ENCODE data around the gene ATXN7L1. TPM values are rescaled to one million over a fixed set of nuclear protein-coding genes. Genes with fewer than 3 reads are reported as not detected.

The ATXN7L1 gene
- polyA plus RNA-seq, 1 experiment = 5.5 TPM

DNA sequence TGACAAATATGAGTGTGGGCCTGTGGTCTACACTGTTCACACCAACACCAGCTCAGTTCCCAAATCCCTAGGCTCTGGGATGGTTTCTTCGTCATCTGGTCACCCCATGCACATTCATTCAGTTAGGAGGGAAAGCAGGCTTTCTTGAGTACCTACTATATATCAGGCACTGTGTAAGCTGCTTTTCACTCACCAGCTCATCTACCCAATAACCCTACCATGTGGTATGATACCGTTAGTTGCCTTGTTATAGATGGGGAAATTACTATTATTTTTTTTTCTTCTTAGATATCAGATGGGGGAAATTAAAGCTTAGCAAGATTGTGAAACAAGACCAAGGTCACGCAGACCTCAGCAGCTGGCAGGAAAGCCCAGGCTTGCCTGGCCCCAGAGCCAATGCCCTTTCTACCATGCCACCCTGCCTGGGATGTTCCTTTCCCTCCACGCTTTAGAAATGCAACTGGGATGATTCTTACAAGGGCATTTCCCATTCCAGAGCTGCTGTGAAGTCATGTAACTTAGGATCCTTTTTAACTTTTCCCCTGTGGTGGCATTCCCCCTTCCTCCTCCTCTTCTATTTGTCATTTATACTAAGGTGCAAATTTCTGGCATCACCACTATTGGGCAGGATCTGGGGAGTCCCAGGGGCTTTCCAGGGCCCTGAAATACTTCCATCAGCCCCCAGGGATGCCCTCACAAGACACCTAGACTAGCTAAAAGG, 202.0 kb downstream of the ATXN7L1 start:
- Histone ChIP-seq H3K9me3 (ENCODE audit: control insufficient read depth, insufficient read depth, low read length) (no peaks in the 10 kb centered on the region), H3K27ac (ENCODE audit: low read depth, low read length) (no peak overlapping the region), H3K4me3 (ENCODE audit: low read depth, low read length) (no peak overlapping the region), H3K27me3 (ENCODE audit: control insufficient read depth, insufficient read depth, low read length) (no peaks in the 10 kb centered on the region)
- TF ChIP-seq CTCF (IDR thresholded peaks at IDR 0.05; ENCODE audit: low read depth, low read length) = no peak
- no peak for DNase-seq (ENCODE audit: low read depth, low spot score)
- CTCF ChIA-PET = interaction anchor here (0.6 to 1.8 kb wide), 2 partner anchors 18 to 20 kb away, joined by 3 to 8 read pairs; no protein-coding TSS in a partner anchor
- POLR2A ChIA-PET = no interaction called here

DNA sequence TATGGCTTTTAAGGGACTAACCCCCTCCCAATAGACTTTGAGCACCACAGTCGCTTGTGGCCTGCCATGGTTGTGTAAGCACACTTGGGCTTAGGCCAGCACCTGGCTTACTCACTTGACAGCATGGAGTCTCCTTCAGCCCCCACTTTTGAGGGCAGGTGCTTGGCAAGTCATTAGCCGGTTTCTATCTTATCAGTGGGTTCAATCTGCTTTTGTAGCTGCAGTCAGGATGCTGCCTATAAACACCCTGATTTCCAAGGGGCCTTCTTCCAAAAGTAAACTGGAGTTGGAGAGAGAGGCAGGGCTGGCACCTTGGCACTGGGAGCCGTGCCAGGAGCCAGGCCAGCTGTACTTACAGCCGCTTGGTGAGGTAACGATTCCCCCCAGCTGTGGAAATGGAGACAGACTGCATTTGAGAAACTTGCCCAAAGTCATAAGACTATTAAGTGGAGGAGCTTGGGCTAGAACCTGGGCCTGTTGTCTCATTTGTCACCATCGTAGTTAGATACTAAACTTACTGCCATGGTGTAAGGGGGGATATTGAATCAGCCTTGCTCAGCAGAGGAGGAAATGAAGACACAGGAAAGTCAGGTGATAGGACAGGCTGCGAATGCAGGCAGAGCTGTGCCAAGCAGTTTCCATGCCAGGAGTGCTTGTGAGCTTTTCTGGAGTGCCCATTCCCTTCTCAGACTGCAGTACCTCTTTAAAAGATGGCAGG, 202.9 kb downstream of the ATXN7L1 start:
- H3K27ac ChIP-seq (ENCODE audit: low read depth, low read length) = no peak overlapping the region
- no peak for DNase-seq (ENCODE audit: low read depth, low spot score)
- CTCF ChIA-PET = interaction anchor here (1.8 kb wide), 1 partner anchor 17 kb away, joined by 8 read pairs; no protein-coding TSS in a partner anchor

GRCh38 chr7:105672801-105673200, 203.6 kb downstream of the ATXN7L1 start:
- TF ChIP-seq CTCF (IDR thresholded peaks at IDR 0.05; ENCODE audit: low read depth, low read length) = no peak
- ChIA-PET CTCF (interaction anchor here (0.6 kb wide), 1 partner anchor 250 kb away, joined by 5 read pairs; no protein-coding TSS in a partner anchor), POLR2A (no interaction called here)
- Histone ChIP-seq H3K9me3 (ENCODE audit: control insufficient read depth, insufficient read depth, low read length) (no peaks in the 10 kb centered on the region), H3K27me3 (ENCODE audit: control insufficient read depth, insufficient read depth, low read length) (no peaks in the 10 kb centered on the region), H3K27ac (ENCODE audit: low read depth, low read length) (no peak overlapping the region), H3K4me3 (ENCODE audit: low read depth, low read length) (no peak overlapping the region)
- no peak for DNase-seq (ENCODE audit: low read depth, low spot score)

More for the DNA sequence above, 202.9 kb downstream of the ATXN7L1 start:
- no peak for TF ChIP-seq CTCF (IDR thresholded peaks at IDR 0.05; ENCODE audit: low read depth, low read length)
- Histone ChIP-seq H3K9me3 (ENCODE audit: control insufficient read depth, insufficient read depth, low read length) (no peaks in the 10 kb centered on the region), H3K27me3 (ENCODE audit: control insufficient read depth, insufficient read depth, low read length) (no peaks in the 10 kb centered on the region), H3K4me3 (ENCODE audit: low read depth, low read length) (no peak overlapping the region)
- POLR2A ChIA-PET = no interaction called here

DNA sequence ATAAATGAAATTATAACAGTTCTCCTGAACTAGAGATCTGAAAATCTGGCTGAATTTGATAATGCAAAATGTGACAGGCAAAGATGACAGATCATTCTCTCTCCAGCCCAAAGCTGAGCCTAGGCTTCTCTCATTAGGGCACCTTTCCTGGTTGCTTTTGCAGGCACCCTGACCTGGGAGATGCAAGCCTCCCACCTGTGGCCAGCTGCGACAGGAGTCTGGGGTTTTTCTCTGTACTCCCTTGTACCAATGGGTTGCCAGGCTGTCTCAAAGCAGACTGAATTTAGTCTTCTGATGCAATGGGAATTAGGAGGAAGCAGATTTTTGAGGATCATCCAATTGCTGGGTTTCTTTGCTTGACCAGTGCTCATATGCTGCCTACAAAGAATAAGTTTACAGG, 210.1 kb downstream of the ATXN7L1 start:
- CTCF ChIA-PET = interaction anchor here (0.6 to 1.5 kb wide), 2 partner anchors 9 to 501 kb away, joined by 3 to 7 read pairs; no protein-coding TSS in a partner anchor
- H3K4me3 ChIP-seq (ENCODE audit: low read depth, low read length) = no peak overlapping the region
- no peak for TF ChIP-seq CTCF (IDR thresholded peaks at IDR 0.05; ENCODE audit: low read depth, low read length)

DNA sequence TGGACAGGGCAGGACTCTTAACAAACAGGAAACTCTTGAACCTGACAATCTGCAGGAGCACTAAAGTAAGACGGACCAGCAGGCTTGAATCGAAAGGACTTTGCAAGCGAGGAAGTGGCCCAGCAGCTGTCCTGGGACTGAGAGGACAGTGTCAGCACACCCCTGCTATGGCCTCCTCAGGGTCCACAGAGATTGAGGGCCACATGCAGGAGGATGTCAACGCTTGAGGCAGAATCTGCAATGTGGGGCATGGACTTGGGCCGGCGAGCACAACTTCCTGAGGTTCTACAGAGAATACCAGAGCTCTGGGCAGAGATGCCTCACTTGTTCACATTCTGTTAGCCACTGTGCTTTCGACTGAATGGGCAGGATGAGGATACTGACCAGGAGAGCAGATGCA, 210.7 kb downstream of the ATXN7L1 start:
- CTCF ChIA-PET = interaction anchor here (0.6 to 0.9 kb wide), 2 partner anchors 8 to 501 kb away, joined by 3 read pairs; no protein-coding TSS in a partner anchor

More for the DNA sequence above, 210.1 kb downstream of the ATXN7L1 start:
- no peak overlapping the region for H3K27ac ChIP-seq (ENCODE audit: low read depth, low read length)
- H3K27me3 ChIP-seq (ENCODE audit: control insufficient read depth, insufficient read depth, low read length) = no peaks in the 10 kb centered on the region
- no peak for DNase-seq (ENCODE audit: low read depth, low spot score)
- no peaks in the 10 kb centered on the region for H3K9me3 ChIP-seq (ENCODE audit: control insufficient read depth, insufficient read depth, low read length)
- POLR2A ChIA-PET = no interaction called here

More for the DNA sequence above, 210.7 kb downstream of the ATXN7L1 start:
- Histone ChIP-seq H3K27ac (ENCODE audit: low read depth, low read length) (no peak overlapping the region), H3K9me3 (ENCODE audit: control insufficient read depth, insufficient read depth, low read length) (no peaks in the 10 kb centered on the region), H3K4me3 (ENCODE audit: low read depth, low read length) (no peak overlapping the region), H3K27me3 (ENCODE audit: control insufficient read depth, insufficient read depth, low read length) (no peaks in the 10 kb centered on the region)
- POLR2A ChIA-PET = no interaction called here
- DNase-seq (ENCODE audit: low read depth, low spot score) = no peak
- TF ChIP-seq CTCF (IDR thresholded peaks at IDR 0.05; ENCODE audit: low read depth, low read length) = no peak
